K562 treated with DMSO at 1 percent for 24 hours (cell line): Measurements from ENCODE around the gene UFSP1. TPM values are rescaled to one million over a fixed set of nuclear protein-coding genes. Genes with fewer than 3 reads are reported as not detected.

ENCODE experiments used
- total RNA-seq: library from RNA; unstranded; fragments of 300-600 nt; gene quantifications from 2 replicates; pipeline ENCODE4 v1.2.3, GENCODE V29; 2022; ENCODE audit warnings: low read depth; ENCODE audit not compliant: insufficient read depth

Gene UFSP1
- 3.2 TPM in 1 of 2 replicates, not detected in the other for total RNA-seq

GRCh38 chr7:100888988-100889750 lies at the start of gene UFSP1:
TSS of gene UFSP1 (minus strand) at chr7:100889715. CDS start at chr7:100889271, 444 bp downstream.

GRCh38 chr7:100895701-100895955 lies 6.1 kb upstream of the UFSP1 start, which contains the start of gene ACHE:
TSS of gene ACHE (minus strand) at chr7:100895888. CDS start at chr7:100894232, 1,656 bp downstream.

GRCh38 chr7:100874577-100875355 lies 14.7 kb downstream of the UFSP1 start, which contains the start of gene SRRT:
TSS of gene SRRT (plus strand) at chr7:100875103. CDS start at chr7:100875591, 488 bp downstream.

GRCh38 chr7:100867040-100867775 lies 22.3 kb downstream of the UFSP1 start, which contains the start of gene TRIP6:
TSS of gene TRIP6 (plus strand) at chr7:100867387. CDS start at chr7:100867498, 111 bp downstream.

GRCh38 chr7:100852048-100852872 lies 37.3 kb downstream of the UFSP1 start, which contains the start of gene SLC12A9:
TSS of gene SLC12A9 (plus strand) at chr7:100852713. CDS start at chr7:100854198, 1,485 bp downstream.

Other genes starting within 250 kb of the UFSP1 start
- 53.8 and 56.4 TPM in 2 replicates for gene TFR2, start 248.2 kb downstream of the UFSP1 start, total RNA-seq
- not detected in 2 replicates for gene ACTL6B, start 233.3 kb downstream of the UFSP1 start, total RNA-seq
- gene GNB2, start 216.0 kb downstream of the UFSP1 start, total RNA-seq, result 771 and 833 TPM in 2 replicates
- gene GIGYF1, start 195.5 kb downstream of the UFSP1 start, total RNA-seq, result 23.3 and 23.7 TPM in 2 replicates
- gene POP7, start 183.6 kb downstream of the UFSP1 start, total RNA-seq, result 93.6 and 108 TPM in 2 replicates
- gene EPO, start 169.2 kb downstream of the UFSP1 start, total RNA-seq, result not detected in 2 replicates
- not detected in 2 replicates for gene ZAN, start 156.1 kb downstream of the UFSP1 start, total RNA-seq
- gene EPHB4, start 62.2 kb downstream of the UFSP1 start, total RNA-seq, result 53.8 and 54.0 TPM in 2 replicates
- gene SLC12A9, start 37.0 kb downstream of the UFSP1 start, total RNA-seq, result 16.7 and 17.7 TPM in 2 replicates
- 77.8 and 85.2 TPM in 2 replicates for gene TRIP6, start 22.3 kb downstream of the UFSP1 start, total RNA-seq
- 126 and 134 TPM in 2 replicates for gene SRRT, start 14.6 kb downstream of the UFSP1 start, total RNA-seq
- 3.3 and 3.7 TPM in 2 replicates for gene ACHE, start 6.2 kb upstream of the UFSP1 start, total RNA-seq
- 1.3 and 2.5 TPM in 2 replicates for gene MUC3A, start 59.8 kb upstream of the UFSP1 start, total RNA-seq
- 1.5 TPM in 1 of 2 replicates, not detected in the other for gene MUC12, start 79.8 kb upstream of the UFSP1 start, total RNA-seq
- gene MUC17, start 130.4 kb upstream of the UFSP1 start, total RNA-seq, result not detected in 2 replicates
- gene TRIM56, start 195.8 kb upstream of the UFSP1 start, total RNA-seq, result 23.1 and 23.6 TPM in 2 replicates
- 2.8 and 3.3 TPM in 2 replicates for gene SERPINE1, start 237.4 kb upstream of the UFSP1 start, total RNA-seq